ENCODE data around the gene LYRM1. TPM values are rescaled to one million over a fixed set of nuclear protein-coding genes. Genes with fewer than 3 reads are reported as not detected.

The LYRM1 gene
- total and polyA plus RNA-seq, 2 of the 8 experiments (the other 6 are each of a cell fraction or from before 2014, with no cell fraction given): 11.6 to 13.4 TPM

DNA sequence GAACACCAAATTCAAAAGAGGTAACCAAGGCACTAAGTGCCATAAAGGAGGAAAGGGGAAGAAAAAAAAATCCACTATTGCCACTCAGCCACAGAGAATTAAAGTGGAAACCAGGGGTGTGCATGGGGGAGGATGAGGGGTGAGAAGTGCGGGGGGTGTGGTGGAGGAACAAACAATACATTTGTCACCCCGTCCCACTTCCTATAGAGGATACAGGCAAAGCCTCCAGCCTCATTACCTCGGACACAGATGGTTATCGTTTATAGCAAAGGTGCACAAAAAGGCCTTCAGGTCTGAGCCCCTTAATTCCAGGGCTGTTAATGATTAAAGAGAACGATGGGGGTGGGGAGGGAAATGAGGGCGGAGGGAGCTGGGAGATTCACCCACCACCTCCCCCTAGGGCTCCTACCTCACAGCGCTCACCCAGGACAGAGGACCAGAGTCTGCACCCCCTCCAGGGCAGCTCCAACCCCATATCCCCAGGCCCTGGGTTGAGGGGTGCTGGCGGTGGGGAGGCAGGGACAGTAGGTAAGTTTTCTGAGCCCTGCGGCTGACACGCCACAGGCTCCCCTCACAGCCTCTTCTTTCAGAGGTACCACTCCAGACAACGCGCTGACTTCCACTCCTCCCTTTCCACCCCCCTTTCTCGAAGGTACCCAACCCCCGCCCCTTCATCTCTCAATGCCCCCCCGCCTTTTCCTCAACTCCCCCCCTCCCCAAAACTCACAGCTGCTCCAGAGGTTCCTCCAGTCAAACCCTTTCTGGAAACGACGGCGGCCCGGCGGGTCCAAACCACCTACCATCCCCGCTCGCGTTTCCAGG, 883 bp upstream of the LYRM1 start:
- Histone ChIP-seq H2BK12ac (ENCODE audit: low read depth, low read length) (no peak overlapping the region; the same call in 1 of the 2 replicates), H4K5ac (ENCODE audit: insufficient read length, low read depth, low read length) (peak overlapping the region; percentile 24), H3K27ac (ENCODE audit: low read depth, low read length) (0 out of 2 replicates have a peak overlapping the region, but pooled peaks have one; percentile 40), H4K20me1 (replicated peaks in 1 of 2; ENCODE audit: control insufficient read depth in 1 of 2, insufficient read depth in 2 of 2, low read length in 2 of 2) (no peaks in the 10 kb centered on the region), H3K4me1 (replicated peaks in 1 of 4; ENCODE audit: control insufficient read depth in 3 of 4, insufficient read depth in 4 of 4, low read length in 3 of 4) (peaks cover 0 to 9% (median 3%) of the 10 kb centered on the region in 4 experiments; a peak in 3 of 7 replicates), H3K23ac (ENCODE audit: insufficient read length) (no peak overlapping the region), H3K9ac (replicated peaks in 1 of 4; ENCODE audit: extremely low read depth in 1 of 4, low read depth in 3 of 4, low read length in 3 of 4) (peak overlapping the region; percentile 35 to 76 (median 50)), H4K91ac (replicated peaks; ENCODE audit: insufficient read length, low read length) (peak overlapping the region; percentile 34), H2BK5ac (ENCODE audit: low read depth, low read length) (peak overlapping the region; percentile 69), H3K79me1 (ENCODE audit: low read depth, low read length) (peaks cover 2% of the 10 kb centered on the region), H2BK20ac (ENCODE audit: low read length) (no peak overlapping the region), H3K4me2 (ENCODE audit: insufficient read depth in 1 of 2, low read depth in 2 of 2, low read length in 2 of 2) (peak overlapping the region; percentile 75 to 97), H3K23me2 (ENCODE audit: low read depth, low read length) (peaks cover 6% of the 10 kb centered on the region; the same call in 1 of the 2 replicates), H3K18ac (ENCODE audit: extremely low read depth, low read length) (peak overlapping the region; percentile 24; the same call in 1 of the 2 replicates), H3K4ac (replicated peaks; ENCODE audit: insufficient read length, low read depth, low read length) (no peak overlapping the region), H2BK120ac (replicated peaks; ENCODE audit: low read depth, low read length) (no peak overlapping the region), H3K14ac (ENCODE audit: insufficient read length) (no peak overlapping the region), H3K27me3 (replicated peaks in 1 of 4; ENCODE audit: control insufficient read depth in 3 of 4, extremely low read depth in 1 of 4, insufficient read depth in 3 of 4, low read length in 3 of 4) (no peaks in the 10 kb centered on the region), H3K79me2 (ENCODE audit: control insufficient read depth in 1 of 2, insufficient read depth in 2 of 2, low read length in 2 of 2) (peaks cover 6 to 69% of the 10 kb centered on the region in 2 experiments; a peak in 2 of 4 replicates), H2BK15ac (ENCODE audit: low read length) (no peak overlapping the region), H4K8ac (ENCODE audit: extremely low read depth, insufficient read depth, low read length) (no peak overlapping the region), H3K36me3 (ENCODE audit: control insufficient read depth in 2 of 4, insufficient read depth in 4 of 4, low read length in 3 of 4) (peaks cover 0 to 13% (median 4%) of the 10 kb centered on the region in 4 experiments; a peak in 4 of 8 replicates), H3K56ac (replicated peaks; ENCODE audit: insufficient read length, low read depth, low read length) (no peak overlapping the region), H2AK5ac (ENCODE audit: low read depth, low read length) (no peak overlapping the region), H2AFZ (ENCODE audit: low read length) (no peak overlapping the region), H3K4me3 (ENCODE audit: extremely low read depth in 1 of 4, insufficient read depth in 2 of 4, low read depth in 3 of 4, low read length in 4 of 4) (peak overlapping the region; percentile 86 to 96 (median 90)), H3K9me3 (ENCODE audit: insufficient read depth in 2 of 2, low read depth in 1 of 2, low read length in 1 of 2) (no peaks in the 10 kb centered on the region)
- FAIRE-seq (no peak), DNase-seq (ENCODE audit: low read depth in 1 of 2, low spot score in 2 of 2) (peak in 1 of 2 experiments; percentile 51)
- ChIA-PET POLR2A (ENCODE audit: partially characterized antibody) (interaction anchor here (0.5 to 2.9 kb wide), 18 partner anchors 10 to 853 kb away, joined by 3 to 16 read pairs (median 4); no protein-coding TSS in a partner anchor), CTCF (ENCODE audit: partially characterized antibody) (interaction anchor here (0.7 to 2.3 kb wide), 5 partner anchors 13 to 184 kb away, joined by 3 to 7 read pairs (median 3); no protein-coding TSS in a partner anchor)
- 3% methylated on average over 18 of the region's 23 CpGs; no CpG with 5 or more reads in 1 of the 2 experiments for WGBS, 2 experiments (ENCODE audit: extremely low coverage in 1 of 2, insufficient coverage in 1 of 2, insufficient read length in 1 of 2, insufficient replicate concordance in 2 of 2, low coverage in 1 of 2, low lambda C conversion rate in 2 of 2, missing lambda C conversion rate in 1 of 2)
- TF ChIP-seq SIN3A (conservative IDR thresholded peaks at IDR 0.05 in 1 of 2, IDR thresholded peaks at IDR 0.05 in 1 of 2; ENCODE audit: low read depth in 1 of 2, low read length in 2 of 2): 0 out of 4 replicates have a peak, but pooled peaks of 1 of the 2 experiments have one; percentile 41
- TF ChIP-seq KDM4A (IDR thresholded peaks at IDR 0.05; ENCODE audit: low read depth, low read length, severe bottlenecking): peak; percentile 47
- TF ChIP-seq NANOG (IDR thresholded peaks at IDR 0.05; ENCODE audit: insufficient read depth, low read depth, low read length, poor library complexity, severe bottlenecking): no peak
